Activated T-cell treated with anti-CD3 and anti-CD28 coated beads, Interleukin-2, amount 50 U/mL, for 1 hour (primary cell): ENCODE measurements around the gene KCNK3.

Experiments
- DNase-seq: peaks from one replicate; pipeline ENCODE4 v3.0.0-alpha.2; 2020

KCNK3 gene

DNA sequence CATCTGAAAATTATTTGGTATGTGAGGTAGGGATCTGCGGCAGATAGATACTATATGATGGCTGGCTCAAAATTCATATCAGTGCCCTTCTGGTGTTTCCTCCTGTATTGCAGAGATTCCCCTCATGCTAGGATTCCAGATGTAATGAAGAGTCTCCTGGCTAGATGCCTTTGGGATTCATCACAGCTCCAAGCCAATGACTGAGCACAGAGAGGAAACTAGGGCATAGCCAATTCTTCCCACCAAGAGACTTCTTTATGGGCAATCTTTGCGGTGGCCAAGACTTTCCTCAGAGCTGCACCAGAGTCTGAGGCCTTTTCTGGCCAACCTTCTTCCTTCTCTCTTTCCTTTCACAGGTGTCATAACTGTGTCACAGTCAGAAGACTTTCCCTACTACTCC lies 25.9 kb upstream of the KCNK3 start:
- DNase-seq: no peak

DNA sequence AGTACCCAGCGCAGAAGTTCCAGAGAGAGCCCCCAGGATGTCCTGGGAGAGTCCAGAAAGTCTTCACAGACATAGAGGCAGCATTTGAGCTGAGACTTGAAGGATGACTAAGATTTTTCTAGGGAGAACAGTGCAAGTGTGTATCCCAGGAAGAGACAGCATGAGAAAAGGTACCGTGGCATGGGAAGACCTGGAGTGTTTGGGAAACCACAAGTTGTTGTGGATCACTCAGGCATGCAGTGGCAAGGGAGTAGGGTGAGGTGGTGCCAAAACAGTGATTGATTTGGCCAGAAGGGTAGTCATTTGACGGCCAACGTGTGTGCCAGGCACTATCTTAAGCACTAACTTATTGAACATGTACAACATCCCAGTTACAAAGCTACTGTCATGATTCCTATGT lies 24.5 kb upstream of the KCNK3 start:
- DNase-seq: no peak

DNA sequence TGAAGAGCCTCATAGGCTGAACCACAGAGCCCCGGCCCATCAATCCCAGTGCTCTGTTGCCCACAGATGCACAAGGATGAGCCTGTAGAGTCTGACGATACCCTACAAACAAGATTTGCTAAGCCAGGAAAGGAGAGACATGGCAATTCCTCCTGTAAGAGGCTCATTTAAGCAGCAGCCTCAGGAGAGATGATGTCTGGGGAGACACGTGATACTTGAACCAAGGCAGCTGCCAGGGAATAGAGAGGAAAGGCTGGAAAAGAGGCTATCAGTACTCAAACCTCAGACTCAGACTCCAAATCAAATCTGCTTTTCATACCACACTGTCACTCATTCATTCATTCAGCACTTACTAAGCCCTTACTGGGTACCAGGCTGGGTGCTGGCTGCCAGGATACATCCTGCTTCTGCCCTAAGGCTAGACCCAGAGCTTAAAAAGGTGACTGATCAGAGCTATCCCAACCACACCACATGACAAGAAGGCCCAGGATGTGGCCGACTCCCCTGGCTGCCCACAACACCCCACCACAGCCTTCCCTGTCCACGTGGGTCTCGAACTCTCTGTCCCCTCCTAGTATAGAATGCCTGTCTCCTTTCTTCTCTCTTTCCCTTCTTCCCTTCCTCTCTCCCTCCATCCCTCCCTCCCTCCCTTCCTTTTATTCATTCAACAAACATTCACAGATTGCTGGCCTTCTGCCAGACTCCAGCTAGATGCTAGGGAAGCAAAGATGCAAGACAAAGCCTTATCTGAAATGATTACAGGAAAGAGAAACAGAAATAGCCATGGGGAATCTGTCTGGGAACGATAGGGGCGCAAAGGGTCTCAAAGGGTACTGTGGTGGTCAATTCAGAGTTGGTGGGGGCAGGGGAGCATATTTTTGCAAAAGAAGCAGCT lies 23.4 kb upstream of the KCNK3 start:
- no peak for DNase-seq

DNA sequence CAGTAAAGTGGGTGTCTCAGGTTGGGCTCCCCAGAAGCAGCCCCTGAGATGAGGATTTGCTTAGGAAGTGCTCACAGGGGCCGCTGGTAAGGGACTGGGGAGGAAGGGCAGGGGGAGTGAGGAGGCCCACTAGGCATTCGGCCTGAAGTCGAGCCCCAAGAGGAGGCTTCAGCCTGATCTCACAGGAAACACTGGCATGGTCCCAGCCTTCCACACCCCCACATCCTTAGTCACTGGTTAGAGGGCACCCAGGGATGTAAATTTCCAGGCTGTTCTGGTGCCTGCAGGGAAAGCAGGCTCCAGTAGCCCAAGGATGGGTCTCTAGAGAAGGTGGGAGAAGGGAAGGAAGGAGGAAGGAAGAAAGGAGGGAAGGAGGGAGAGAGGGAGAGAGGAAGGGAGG lies 22.4 kb upstream of the KCNK3 start:
- DNase-seq: no peak

DNA sequence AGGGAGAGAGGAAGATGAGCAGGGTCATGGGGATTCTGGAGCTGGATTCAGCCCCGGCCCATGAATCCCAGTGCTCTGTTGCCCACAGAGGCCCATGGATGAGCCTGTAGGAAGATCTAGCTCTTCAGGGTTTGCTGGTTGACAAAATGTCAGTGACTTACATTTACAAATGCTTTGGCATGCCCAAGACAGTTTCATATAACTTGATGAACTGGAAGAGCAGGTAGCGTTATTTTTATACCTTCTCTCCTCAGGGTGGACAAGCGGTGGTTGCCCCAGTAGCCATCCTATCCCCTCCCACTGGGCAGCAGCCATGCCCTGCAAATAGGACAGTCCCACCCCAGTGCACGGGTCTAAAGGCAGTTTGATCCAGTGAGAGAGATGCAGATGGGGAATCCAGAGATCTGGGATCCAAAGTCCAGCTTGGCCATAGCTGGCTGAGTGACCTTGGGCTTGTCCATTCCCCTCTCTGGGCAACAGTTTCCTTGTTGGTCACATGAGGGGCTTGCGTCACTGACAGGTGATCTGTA lies 21.5 kb upstream of the KCNK3 start:
- no peak for DNase-seq

DNA sequence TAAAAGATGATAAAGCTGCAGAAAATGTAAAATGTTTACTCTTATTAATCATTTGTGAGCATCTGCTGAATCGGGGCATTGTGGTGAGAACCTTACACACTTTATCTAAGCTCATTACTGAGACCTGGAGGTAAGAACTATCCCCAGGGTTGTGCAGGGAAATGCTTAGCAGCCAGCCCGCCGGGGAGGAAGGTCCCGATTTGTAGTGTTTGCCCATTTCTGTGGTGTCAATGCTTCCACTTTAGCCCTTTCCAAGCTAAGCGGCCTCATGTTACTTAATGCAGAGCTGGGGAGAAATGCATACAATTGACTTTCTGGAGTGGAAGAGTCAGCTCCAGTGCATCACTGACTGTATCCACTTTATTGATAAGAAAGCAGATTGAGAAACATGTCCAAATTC lies 20.8 kb upstream of the KCNK3 start:
- no peak for DNase-seq

DNA sequence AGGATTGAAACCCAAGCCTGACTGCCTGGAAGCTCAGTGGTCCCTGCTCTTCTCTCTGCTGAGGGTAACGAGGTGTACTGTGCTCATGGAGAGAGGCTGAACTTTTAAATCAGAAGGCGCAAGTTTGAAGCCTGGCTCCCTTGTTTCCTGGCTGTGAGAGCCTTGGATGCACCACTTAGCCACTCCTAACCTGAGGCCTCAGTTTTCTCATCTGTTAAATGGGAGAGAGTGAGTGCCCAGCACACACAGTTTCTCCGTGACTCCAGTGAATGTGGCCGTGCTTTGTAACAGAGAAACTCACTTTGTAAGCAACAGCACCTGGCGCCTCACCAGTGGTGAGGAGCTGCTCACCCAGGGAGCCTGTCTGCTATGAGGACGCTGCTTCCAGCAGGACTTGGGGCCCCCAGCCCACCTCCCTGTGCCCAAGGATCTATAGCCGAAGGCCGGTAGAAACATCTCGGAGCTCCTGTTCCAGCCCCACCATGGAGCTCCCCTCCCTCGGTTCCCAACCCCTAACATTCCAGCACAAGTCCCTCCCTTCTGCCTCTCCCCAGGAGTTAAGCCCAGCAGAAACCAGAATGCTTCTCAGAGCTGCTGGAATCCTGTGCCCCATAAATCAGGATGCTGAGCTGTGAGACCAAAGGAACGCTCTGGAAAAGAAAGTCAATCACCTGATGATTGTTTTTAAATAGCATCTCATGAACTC lies 20.3 kb upstream of the KCNK3 start:
- DNase-seq: no peak

DNA sequence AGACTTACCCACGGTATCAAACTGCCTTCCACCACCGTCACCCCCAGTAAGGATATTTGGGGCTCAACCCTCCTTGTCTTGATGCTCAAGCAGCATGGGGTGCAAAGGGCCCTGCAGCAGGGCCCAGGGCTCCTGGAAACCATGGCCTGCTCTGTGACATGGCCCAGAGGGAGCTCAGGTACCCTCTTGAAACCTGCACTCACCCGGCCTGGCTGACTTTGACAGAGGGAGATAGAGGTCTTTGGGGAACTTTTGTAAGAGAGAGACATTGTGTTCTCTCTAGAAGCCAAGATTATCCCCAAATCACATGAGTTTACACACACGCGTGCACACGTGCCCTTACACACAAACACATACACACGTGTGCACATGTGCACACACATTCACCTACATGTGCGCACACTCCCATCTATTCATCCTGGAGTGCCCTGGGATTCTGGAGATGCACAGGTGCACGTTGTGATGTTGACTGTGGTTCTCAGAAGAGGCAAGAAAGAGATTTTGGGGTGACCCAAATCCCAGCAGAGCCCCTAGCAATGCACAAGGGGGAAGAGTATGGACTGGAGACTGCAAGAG lies 19.6 kb upstream of the KCNK3 start:
- no peak for DNase-seq

DNA sequence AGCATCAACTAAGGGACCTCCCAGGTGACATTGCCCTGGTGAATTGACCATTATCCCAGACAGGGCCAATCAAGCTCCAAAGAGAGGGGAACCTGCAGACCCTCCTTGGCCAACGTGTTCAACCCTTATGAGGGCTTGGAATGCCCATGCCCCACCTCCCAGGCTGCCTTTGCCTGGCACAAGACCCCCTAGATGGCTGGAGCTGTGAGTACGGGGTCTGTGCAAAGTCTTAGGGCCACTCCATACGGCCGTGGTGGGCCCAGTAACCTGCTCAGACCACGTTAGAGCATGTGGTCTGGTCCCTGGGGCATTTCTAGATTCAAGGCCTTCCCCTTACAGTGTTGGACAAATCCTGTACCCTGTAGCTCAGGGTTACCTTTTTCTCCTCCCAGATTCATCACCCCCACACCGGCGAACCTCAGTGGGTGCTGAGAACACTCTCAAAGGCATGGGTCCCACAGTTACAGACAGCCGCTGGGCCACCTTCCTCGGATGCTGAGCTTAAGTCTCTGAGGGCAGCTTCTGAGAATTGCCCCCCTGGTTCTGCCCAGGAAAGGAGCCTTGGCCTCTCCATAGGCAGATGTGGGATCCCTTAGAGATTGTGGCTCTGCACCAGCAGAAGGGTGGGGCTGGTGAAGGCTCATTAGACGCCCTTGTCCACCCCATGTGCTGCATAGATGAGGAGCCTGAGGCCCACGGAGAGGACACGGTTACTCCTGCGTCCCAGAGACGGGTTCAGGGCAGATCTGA lies 18.3 kb upstream of the KCNK3 start:
- no peak for DNase-seq

DNA sequence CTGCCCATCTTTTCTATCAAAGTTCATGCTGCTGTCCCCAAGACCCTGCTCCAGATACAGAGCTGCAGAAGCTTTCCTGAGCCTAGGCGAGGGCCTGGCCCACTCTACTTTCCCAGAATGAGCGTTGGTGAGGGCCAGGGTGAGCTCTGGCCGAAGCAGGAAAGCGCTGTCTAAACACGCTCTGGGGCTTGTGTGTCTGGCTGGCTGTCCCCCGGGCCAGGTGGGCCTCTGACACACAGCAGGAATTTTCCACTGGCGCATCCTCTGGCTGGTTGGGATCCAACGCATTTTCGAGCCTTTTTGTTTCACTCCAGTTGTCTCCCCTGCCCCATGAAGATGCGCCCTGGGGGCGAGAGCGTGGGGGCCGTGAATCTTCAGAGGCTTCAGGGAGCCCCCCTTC lies 17.8 kb upstream of the KCNK3 start:
- DNase-seq: no peak

DNA sequence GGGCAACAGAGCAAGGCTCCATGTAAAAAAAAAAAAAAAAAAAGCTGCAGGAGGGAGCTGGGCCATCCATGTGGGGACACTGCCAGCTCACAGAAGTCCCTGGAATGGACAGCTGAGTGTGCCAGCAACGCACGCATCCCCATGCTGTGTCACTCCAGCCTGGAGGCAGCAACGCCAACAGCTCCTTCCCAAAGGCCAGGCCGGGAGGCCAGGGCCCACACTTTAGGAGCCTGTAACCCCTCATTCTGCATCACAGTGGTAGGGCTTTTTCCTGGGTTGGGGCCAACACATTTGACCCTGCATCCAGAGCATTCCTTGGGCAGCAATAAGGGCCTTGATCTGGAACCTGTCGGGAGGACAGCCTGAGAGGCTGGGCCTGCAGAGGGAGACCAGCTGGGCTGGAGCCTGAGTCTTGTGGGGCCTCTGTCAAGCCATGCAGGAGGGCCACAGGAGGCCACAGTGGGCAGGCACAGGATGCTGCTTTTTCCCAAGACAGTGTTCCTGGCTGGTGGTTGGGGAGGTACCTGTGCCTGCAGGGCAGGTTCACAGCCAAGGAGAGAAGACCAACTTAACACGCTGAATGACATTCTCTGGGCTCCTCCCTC lies 16.8 kb upstream of the KCNK3 start:
- no peak for DNase-seq

DNA sequence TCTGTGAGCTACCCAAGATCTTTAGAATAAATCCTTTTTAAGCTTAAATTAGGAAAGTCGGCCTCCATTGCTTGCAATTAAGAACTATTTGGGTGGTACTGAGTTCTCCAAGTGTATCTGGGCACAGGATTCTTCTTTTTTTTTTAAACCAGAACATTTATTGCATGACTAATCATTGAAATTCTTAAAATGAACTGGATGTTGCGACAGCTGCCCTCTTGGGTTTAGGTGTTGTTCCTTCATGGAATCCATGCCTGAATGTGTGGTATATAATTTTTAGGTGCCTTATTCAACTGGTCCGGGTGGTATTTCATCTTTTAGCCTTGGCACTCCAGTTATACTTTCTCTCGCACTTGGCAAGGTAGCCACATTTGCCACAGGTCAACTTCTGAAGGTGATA lies 14.5 kb upstream of the KCNK3 start:
- no peak for DNase-seq

DNA sequence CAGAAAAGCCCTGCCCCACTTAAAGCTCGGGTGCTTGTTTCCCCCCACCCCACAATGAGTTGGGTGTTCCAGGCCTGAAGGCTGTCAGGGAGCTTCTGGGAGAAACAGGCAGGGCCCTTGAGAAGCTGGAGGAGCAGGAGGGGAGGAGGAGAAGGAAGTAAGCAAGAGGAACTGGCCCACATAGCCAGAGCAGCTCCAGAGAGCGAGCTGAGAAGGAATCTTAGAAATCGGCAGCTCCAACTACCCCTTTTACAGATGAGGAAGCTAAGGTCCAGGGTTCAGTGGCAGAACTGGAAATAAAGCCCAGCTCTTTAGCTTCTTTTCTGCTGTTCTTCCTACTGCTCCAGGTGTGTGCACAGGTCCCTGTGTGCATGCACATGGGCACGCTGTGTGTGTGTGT lies 12.7 kb upstream of the KCNK3 start:
- no peak for DNase-seq

DNA sequence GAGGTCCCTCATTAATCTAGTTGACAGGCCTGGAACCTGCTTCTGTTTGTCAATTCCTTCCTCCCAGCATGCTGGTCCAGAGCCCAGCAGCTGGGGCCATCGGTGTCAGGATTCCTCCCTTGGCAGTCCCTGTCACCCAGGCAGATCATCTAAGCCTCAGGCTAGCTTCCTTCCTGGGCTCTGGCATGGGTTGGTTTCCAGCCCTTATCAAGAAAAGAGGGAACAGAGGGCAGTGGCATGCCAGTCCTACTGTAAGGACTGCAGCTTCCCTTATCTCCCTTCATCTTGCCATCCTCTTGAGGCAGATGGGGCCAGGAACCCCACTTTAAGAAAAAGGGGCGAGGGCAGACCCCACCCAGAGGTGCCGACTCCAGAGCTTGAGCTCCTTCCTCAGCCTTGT lies 10.9 kb upstream of the KCNK3 start:
- DNase-seq: no peak

DNA sequence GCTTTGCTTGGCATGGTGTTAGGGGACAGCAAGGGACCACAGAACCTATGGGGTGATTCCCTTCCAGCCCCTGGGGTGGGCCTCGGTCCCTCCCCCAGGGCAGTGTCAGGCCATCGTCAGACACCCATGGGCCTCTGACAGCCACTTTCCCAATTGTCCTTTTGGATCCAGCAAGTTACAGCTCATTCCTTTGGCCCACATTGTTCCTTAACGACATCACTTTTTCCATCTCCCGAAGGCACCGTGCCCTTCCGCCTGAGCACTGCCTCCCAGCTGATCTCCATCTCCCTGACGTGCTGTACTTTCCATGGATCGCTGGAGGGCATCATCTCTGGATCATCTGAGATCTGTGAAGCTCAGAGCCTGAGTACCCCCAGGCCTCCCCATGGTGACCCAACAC lies 10.4 kb upstream of the KCNK3 start:
- DNase-seq: no peak

DNA sequence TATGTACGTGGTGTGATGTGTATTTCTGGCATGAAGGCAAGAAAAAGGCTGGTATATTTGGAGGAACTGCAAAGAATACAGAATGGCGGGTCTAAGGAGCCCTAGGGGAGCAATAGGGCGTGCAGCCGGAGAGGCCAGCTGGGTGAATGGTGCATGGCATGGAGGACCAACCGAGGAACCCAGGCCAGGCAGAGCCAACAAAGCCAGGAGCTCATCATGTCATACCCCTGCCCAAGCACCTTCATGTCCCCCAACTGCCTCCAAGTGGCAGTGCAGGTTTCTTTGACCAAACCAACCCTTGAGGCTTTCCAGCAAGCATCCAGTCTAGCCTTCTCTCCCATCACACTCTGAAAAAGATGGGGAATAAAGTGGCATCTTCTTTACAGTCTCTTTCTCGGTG lies 8.9 kb upstream of the KCNK3 start:
- no peak for DNase-seq

DNA sequence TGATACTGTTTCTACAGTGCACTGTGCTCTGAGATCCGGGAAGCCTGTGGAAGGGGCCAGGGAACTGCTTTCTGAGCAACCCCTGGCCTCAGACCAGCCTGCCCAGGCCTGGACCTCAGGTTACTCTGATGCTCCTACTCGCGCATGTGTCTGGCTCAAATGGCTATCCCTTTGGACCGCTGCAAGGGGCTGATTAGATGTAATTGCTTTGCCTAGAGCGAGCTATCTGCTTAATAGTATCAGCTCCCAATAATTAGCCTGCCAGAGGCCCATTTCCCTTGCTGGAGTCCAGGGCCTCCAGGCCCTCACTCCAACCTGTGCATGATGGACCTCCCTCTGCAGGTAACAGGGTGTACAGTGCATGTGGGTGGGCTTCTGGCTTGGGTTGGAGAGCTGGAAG lies 7.2 kb upstream of the KCNK3 start:
- no peak for DNase-seq

DNA sequence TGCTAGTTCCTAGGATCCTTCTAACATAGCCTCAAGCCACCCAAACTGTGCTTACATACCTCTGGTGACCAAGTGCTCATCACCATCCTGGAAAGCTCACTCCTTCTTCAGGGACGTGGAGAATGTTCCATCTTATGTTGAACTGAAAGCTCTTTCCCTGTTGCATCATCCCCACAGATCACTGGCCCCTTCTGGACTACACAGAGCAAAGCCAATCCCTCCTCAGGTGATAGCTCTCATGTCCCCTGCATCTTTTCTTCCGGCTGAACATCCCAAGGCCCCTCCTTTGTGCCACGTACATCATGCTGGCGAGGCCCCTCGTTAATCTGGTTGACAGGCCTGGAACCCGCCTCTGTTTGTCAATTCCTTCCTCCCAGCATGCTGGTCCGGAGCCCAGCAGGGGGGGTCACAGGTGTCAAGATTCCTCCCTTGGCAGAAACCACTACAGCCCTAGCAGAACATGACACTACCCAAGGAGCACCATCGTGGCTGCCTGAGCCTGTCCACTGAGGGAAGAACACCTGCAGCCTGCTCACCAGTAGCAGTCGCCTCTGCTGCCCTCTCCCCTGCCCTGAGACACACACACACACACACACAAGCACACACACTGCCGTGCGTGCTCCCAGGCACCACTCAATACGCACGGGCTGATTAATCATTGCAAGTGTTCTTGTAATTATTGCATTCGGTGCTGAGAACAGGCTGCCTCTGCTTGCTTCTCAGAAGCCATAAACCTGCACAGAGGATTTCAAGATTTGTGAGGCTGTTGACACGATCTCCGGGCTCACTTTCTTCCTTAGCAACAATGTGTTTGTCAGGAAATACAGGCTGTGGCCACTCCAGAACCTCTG lies 6.3 kb upstream of the KCNK3 start:
- DNase-seq: no peak

DNA sequence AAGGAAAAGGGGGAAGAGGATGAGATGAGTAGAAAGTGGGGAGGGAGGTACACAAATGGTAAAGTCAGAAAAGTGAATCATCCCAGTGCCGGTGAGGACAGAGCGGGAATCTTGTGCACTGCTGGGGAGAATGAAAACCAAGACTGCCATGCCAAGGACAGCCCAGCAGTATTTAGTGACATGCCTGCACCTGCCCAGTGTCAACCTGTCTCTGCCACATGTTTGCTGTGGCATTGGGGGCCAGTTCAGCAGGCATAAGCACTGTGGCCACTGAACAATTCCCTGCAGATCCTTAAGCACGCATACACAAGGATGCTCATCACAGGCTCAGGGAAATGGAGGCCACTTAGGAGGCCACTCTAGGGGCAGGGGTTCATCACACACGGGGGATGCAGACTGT lies 5.2 kb upstream of the KCNK3 start:
- no peak for DNase-seq

DNA sequence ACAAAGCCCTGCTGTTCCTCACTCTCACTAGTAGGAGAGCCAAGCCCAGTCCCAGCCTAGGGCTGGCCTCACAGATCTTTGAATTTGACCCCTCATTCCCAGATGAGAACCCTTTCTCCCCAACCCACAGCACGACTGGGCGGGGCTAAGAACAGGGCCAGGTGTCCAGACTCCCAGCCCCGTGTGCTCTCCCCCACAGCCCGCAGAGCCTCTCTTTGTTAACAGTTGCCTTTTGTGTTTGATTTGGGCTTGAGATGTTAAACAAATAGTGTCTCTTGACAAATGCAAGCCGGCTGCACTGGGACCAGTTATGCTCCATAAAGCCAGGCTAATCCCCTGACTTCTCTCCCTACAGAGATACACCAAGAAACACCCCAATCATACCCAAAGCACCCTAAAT lies 4.7 kb upstream of the KCNK3 start:
- DNase-seq: no peak

DNA sequence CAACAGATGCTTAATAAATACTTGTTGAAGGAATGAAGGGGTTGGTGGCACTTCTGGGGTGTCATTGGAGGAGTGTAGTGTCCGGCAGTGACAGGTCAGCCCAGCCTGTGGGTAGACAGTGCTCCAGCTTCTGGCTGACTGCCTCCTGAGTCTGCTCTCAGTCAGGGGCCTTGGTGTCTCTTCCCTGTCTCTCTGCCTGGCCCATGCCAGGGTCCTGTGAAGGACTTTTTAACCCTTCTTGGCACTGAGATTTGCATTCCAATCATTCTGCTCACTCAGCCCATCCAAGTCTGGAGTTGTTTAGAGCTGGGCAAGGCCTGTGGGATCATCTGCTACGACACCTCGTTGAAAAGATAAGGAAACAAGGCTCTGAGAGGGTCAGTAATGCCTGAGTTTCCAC lies 1.4 kb upstream of the KCNK3 start:
- no peak for DNase-seq

DNA sequence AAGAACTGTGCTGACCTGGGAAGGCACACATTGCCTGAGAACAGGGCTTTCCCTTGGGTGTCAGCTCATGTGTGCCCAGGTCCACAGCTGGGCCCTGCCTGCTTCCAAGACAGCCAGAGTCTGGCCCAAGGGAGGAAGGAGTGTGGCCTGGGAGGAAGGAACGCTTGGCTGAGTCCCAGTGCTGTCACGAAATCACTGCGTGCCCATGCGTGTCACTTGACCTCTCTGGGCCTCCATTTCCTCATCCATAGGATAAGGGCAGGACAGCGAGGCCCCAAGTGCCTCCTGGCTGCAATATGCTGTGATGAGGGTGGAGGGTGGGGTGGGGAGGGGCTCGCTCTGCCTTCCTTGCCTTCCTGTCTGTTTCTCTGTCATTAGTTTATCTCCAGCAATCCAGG lies 642 bp upstream of the KCNK3 start:
- DNase-seq: no peak
